Neuronal stem cell (in vitro differentiated cells): ENCODE results near the gene CTNNA3.

ENCODE experiments used
- DNase-seq: peaks from one replicate; pipeline ENCODE4 v3.0.0-alpha.2; 2013; ENCODE audit warnings: low spot score
- H2AFZ ChIP-seq: one replicate; pipeline ENCODE4 v1.6.1; 2013; ENCODE audit warnings: mild to moderate bottlenecking, low read length, inconsistent platforms
- H2AK5ac ChIP-seq: 2 replicates; pipeline ENCODE4 v1.6.1; 2013; ENCODE audit warnings: low read depth, mild to moderate bottlenecking, inconsistent platforms, low read length, moderate library complexity, mixed read lengths
- H2BK120ac ChIP-seq: 2 replicates; pipeline ENCODE4 v1.6.1; 2013; ENCODE audit warnings: low read depth, mild to moderate bottlenecking, inconsistent platforms, low read length, moderate library complexity, mixed read lengths
- H2BK12ac ChIP-seq: one replicate; pipeline ENCODE4 v1.6.1; 2013; ENCODE audit warnings: low read length, inconsistent platforms
- H2BK15ac ChIP-seq: 2 replicates; pipeline ENCODE4 v1.6.1; 2013; ENCODE audit warnings: mild to moderate bottlenecking, low read length, inconsistent platforms, mixed read lengths
- H2BK5ac ChIP-seq: one replicate; pipeline ENCODE4 v1.6.1; 2013; ENCODE audit warnings: inconsistent platforms, mild to moderate bottlenecking, low read length, moderate library complexity
- H3K14ac ChIP-seq: one replicate; pipeline ENCODE4 v1.6.1; 2013; ENCODE audit warnings: low read length, inconsistent platforms
- H3K18ac ChIP-seq: 2 replicates; pipeline ENCODE4 v1.6.1; 2013; ENCODE audit warnings: low read length, inconsistent platforms
- H3K23ac ChIP-seq: 2 replicates; pipeline ENCODE4 v1.6.1; 2013; ENCODE audit warnings: low read depth, mild to moderate bottlenecking, mixed read lengths, low read length, inconsistent platforms; ENCODE audit not compliant: poor library complexity
- H3K27ac ChIP-seq: replicated peaks from 3 replicates; pipeline ENCODE4 v1.5.1; 2013; ENCODE audit warnings: low read length, inconsistent platforms
- H3K27me3 ChIP-seq, 3 experiments: 2 replicates each; pipeline ENCODE4 v1.6.1; 2013; ENCODE audit warnings: low read length in 3 of 3, mild to moderate bottlenecking in 2 of 3, inconsistent platforms in 1 of 3, low read depth in 1 of 3, mixed read lengths in 1 of 3, moderate library complexity in 1 of 3; ENCODE audit not compliant: control insufficient read depth in 3 of 3, insufficient read depth in 3 of 3
- H3K36me3 ChIP-seq, 2 donors: replicated peaks in 1 of 2; 2 replicates each; pipeline ENCODE4 v1.6.1; 2013; ENCODE audit warnings: low read length in 2 of 2; ENCODE audit not compliant: control insufficient read depth in 2 of 2, insufficient read depth in 2 of 2
- H3K4ac ChIP-seq: 2 replicates; pipeline ENCODE4 v1.6.1; 2013; ENCODE audit warnings: inconsistent platforms, mild to moderate bottlenecking, low read length, moderate library complexity
- H3K4me1 ChIP-seq, 2 donors: 1 replicate in 1 of 2; 2 replicates in 1 of 2; pipeline ENCODE4 v1.6.1; 2013; ENCODE audit warnings: low read length in 2 of 2, low read depth in 1 of 2; ENCODE audit not compliant: control insufficient read depth in 2 of 2, insufficient read depth in 1 of 2
- H3K4me2 ChIP-seq: one replicate; pipeline ENCODE4 v1.6.1; 2013; ENCODE audit warnings: mild to moderate bottlenecking, low read length, inconsistent platforms; ENCODE audit not compliant: insufficient read depth, poor library complexity, severe bottlenecking
- H3K4me3 ChIP-seq, 2 donors: 2 replicates each; pipeline ENCODE4 v1.5.1; 2013; ENCODE audit warnings: low read length in 2 of 2, mild to moderate bottlenecking in 2 of 2, inconsistent platforms in 1 of 2, moderate library complexity in 1 of 2
- H3K79me1 ChIP-seq: one replicate; pipeline ENCODE4 v1.6.1; 2013; ENCODE audit warnings: low read depth, mild to moderate bottlenecking, inconsistent platforms, low read length, moderate library complexity
- H3K9ac ChIP-seq: one replicate; pipeline ENCODE4 v1.6.1; 2013; ENCODE audit warnings: mild to moderate bottlenecking, low read depth, low read length, inconsistent platforms; ENCODE audit not compliant: poor library complexity
- H3K9me3 ChIP-seq, 2 donors: replicated peaks in 1 of 2; 2 replicates each; pipeline versions ENCODE3 to v1.6.1; 2013; ENCODE audit warnings: low read length in 2 of 2, mild to moderate bottlenecking in 2 of 2, inconsistent platforms in 1 of 2, low read depth in 1 of 2, mixed read lengths in 1 of 2, moderate library complexity in 1 of 2; ENCODE audit not compliant: control insufficient read depth in 2 of 2, insufficient read depth in 1 of 2
- H4K8ac ChIP-seq: one replicate; pipeline ENCODE4 v1.6.1; 2013; ENCODE audit warnings: low read depth, mild to moderate bottlenecking, inconsistent platforms, low read length, moderate library complexity
- H4K91ac ChIP-seq: one replicate; pipeline ENCODE4 v1.6.1; 2013; ENCODE audit warnings: low read length, low read depth, mild to moderate bottlenecking, inconsistent platforms; ENCODE audit not compliant: poor library complexity
- WGBS, 2 donors: extraction: QIAGEN DNeasy Blood & Tissue Kit; methylation state at CpG; one replicate each; pipeline ENCODE4 v1.1.7; 2013; ENCODE audit warnings: missing lambda C conversion rate in 2 of 2, mixed read lengths in 1 of 2; ENCODE audit not compliant: insufficient read length in 2 of 2, insufficient replicate concordance in 1 of 2; ENCODE audit errors: extremely low coverage in 2 of 2; 5-methylcytosine and 5-hydroxymethylcytosine counted together

CTNNA3 gene

GRCh38 chr10:66928776-66929175 is 767.2 kb downstream of the CTNNA3 start:
- Histone ChIP-seq H3K4ac (no peak overlapping the region), H3K27me3 (peaks cover 0 to 9% (median 0%) of the 10 kb centered on the region in 3 experiments)
- no CpG with 5 or more reads among the region's 3 CpGs for WGBS, 2 donors

GRCh38 chr10:66927971-66928770 is 767.8 kb downstream of the CTNNA3 start:
- peak overlapping the region; percentile 20 for H4K8ac ChIP-seq
- peaks cover 0 to 9% (median 0%) of the 10 kb centered on the region in 3 experiments for H3K27me3 ChIP-seq
- H4K91ac ChIP-seq, result no peak overlapping the region
- H3K18ac ChIP-seq, result peak overlapping the region; percentile 77
- peak overlapping the region; percentile 60 for H3K4me2 ChIP-seq
- peak overlapping the region; percentile 23 to 29 for H3K4me3 ChIP-seq
- peak overlapping the region; percentile 74 for H2AFZ ChIP-seq
- no peak for DNase-seq
- no peak overlapping the region for H3K14ac ChIP-seq
- H3K27ac ChIP-seq, result no peak overlapping the region
- H3K36me3 ChIP-seq, result no peaks in the 10 kb centered on the region
- H3K79me1 ChIP-seq, result no peaks in the 10 kb centered on the region
- peak overlapping the region; percentile 12 for H3K9ac ChIP-seq
- no peak overlapping the region for H2BK5ac ChIP-seq
- H3K4ac ChIP-seq, result no peak overlapping the region
- H3K4me1 ChIP-seq, result peaks cover 5 to 20% of the 10 kb centered on the region in 2 donors
- peak overlapping the region; percentile 77 for H2BK15ac ChIP-seq
- no CpG with 5 or more reads among the region's 30 CpGs for WGBS, 2 donors
- peak overlapping the region; percentile 37 for H3K23ac ChIP-seq
- no peak overlapping the region for H2BK12ac ChIP-seq
- peaks cover 0 to 10% of the 10 kb centered on the region in 2 donors for H3K9me3 ChIP-seq
- H2BK120ac ChIP-seq, result no peak overlapping the region
- H2AK5ac ChIP-seq, result no peak overlapping the region

More at GRCh38 chr10:66928776-66929175, 767.2 kb downstream of the CTNNA3 start:
- H3K18ac ChIP-seq, result no peak overlapping the region
- H2BK120ac ChIP-seq, result no peak overlapping the region
- no peak overlapping the region for H2AK5ac ChIP-seq
- no peak overlapping the region for H3K4me3 ChIP-seq
- no peak overlapping the region for H3K14ac ChIP-seq
- H4K8ac ChIP-seq, result no peak overlapping the region
- H3K27ac ChIP-seq, result no peak overlapping the region
- no peak overlapping the region for H2BK5ac ChIP-seq
- peak overlapping the region; percentile 60 for H2AFZ ChIP-seq
- no peak overlapping the region for H3K23ac ChIP-seq
- H3K79me1 ChIP-seq, result no peaks in the 10 kb centered on the region
- H2BK15ac ChIP-seq, result no peak overlapping the region
- peaks cover 0 to 10% of the 10 kb centered on the region in 2 donors for H3K9me3 ChIP-seq
- H3K36me3 ChIP-seq, result no peaks in the 10 kb centered on the region
- H4K91ac ChIP-seq, result no peak overlapping the region
- H2BK12ac ChIP-seq, result no peak overlapping the region
- no peak overlapping the region for H3K4me2 ChIP-seq
- DNase-seq, result no peak
- no peak overlapping the region for H3K9ac ChIP-seq
- peaks cover 5 to 20% of the 10 kb centered on the region in 2 donors for H3K4me1 ChIP-seq

- Histone ChIP-seq H3K4me3 (peak overlapping the region in 1 of 2 donors; percentile 29), H2BK5ac (no peak overlapping the region), H3K4ac (no peak overlapping the region), H2AK5ac (no peak overlapping the region), H3K23ac (no peak overlapping the region), H3K36me3 (no peaks in the 10 kb centered on the region), H3K4me1 (peaks cover 5 to 20% of the 10 kb centered on the region in 2 donors), H3K18ac (no peak overlapping the region), H4K91ac (no peak overlapping the region), H3K14ac (no peak overlapping the region), H3K27me3 (peaks cover 0 to 9% (median 0%) of the 10 kb centered on the region in 3 experiments), H3K4me2 (no peak overlapping the region), H3K79me1 (no peaks in the 10 kb centered on the region), H2BK15ac (peak overlapping the region; percentile 77), H3K27ac (no peak overlapping the region), H2BK120ac (no peak overlapping the region), H3K9me3 (peaks cover 0 to 10% of the 10 kb centered on the region in 2 donors), H2AFZ (peak overlapping the region; percentile 74), H3K9ac (no peak overlapping the region), H2BK12ac (no peak overlapping the region), H4K8ac (no peak overlapping the region)
- no peak for DNase-seq
- no CpG with 5 or more reads among the region's 11 CpGs for WGBS, 2 donors
These were observed 768.6 kb downstream of the CTNNA3 start for GRCh38 chr10:66927251-66927935.

DNA sequence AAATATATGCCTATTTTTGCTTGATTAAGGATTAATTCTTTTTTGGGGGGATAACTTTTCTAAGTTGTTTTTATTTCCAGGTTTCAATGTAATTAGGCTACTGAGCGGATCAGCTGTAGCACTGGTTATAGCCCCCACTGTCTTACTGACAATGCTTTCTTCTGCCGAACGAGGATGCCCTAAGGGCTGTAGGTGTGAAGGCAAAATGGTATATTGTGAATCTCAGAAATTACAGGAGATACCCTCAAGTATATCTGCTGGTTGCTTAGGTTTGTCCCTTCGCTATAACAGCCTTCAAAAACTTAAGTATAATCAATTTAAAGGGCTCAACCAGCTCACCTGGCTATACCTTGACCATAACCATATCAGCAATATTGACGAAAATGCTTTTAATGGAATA is 769.2 kb downstream of the CTNNA3 start:
- no peak for DNase-seq
- Histone ChIP-seq H3K27me3 (peaks cover 0 to 9% (median 0%) of the 10 kb centered on the region in 3 experiments), H2BK12ac (no peak overlapping the region), H3K9me3 (peaks cover 0 to 10% of the 10 kb centered on the region in 2 donors), H2BK5ac (no peak overlapping the region), H3K36me3 (no peaks in the 10 kb centered on the region), H3K27ac (no peak overlapping the region), H4K8ac (no peak overlapping the region), H4K91ac (no peak overlapping the region), H3K79me1 (no peaks in the 10 kb centered on the region), H2BK120ac (no peak overlapping the region), H3K14ac (no peak overlapping the region), H3K4ac (no peak overlapping the region), H2AK5ac (no peak overlapping the region), H3K4me2 (no peak overlapping the region), H2AFZ (no peak overlapping the region), H3K4me3 (peak overlapping the region in 1 of 2 donors; percentile 20), H3K23ac (no peak overlapping the region), H3K18ac (no peak overlapping the region), H3K9ac (no peak overlapping the region), H3K4me1 (peaks cover 5 to 16% of the 10 kb centered on the region in 2 donors), H2BK15ac (no peak overlapping the region)
- no CpG with 5 or more reads among the region's 5 CpGs for WGBS, 2 donors
